Measurements from ENCODE around the gene PPP1R26.

GRCh38 chr9:135489188-135489906 is 9.8 kb downstream of the PPP1R26 start:
- TF ChIP-seq CTCF (IDR thresholded peaks at IDR 0.05) = no peak
- TF ChIP-seq POLR2A (IDR thresholded peaks at IDR 0.05) = no peak

Measured in tibial nerve (tissue), 3 donors.